C4-2B (cell line): ENCODE measurements around the gene PRICKLE2.

Experiments used
- CTCF ChIP-seq: fragments of 450-650 bp; conservative IDR thresholded peaks from 2 replicates; pipeline ENCODE4 v1.5.1; 2017; ENCODE audit warnings: mild to moderate bottlenecking
- ZFX ChIP-seq: fragments of 450-650 bp; IDR thresholded peaks from 2 replicates; pipeline ENCODE4 v1.6.1; 2017

- TF ChIP-seq CTCF: no peak
- no peak for TF ChIP-seq ZFX
Measured at GRCh38 chr3:64195789-64196188, 29.5 kb downstream of the PRICKLE2 start.
